Upper lobe of right lung (tissue), 1 donor: ENCODE measurements around the gene DAP. TPM values are rescaled to one million over a fixed set of nuclear protein-coding genes. Genes with fewer than 3 reads are reported as not detected.
A peak's percentile ranks its signal among the peaks of the same experiment; 100 is the strongest.

Source experiments
- ATAC-seq: fragments of 200-7000 bp; cut with Tn5 transposase; one replicate; pipeline ENCODE4 v1.9.1; 2020; ENCODE audit warnings: mild to moderate bottlenecking, moderate library complexity
- DNase-seq: peaks from one replicate; pipeline ENCODE4 v3.0.0-alpha.2; 2020
- H3K27ac ChIP-seq: fragments of 200-600 bp; one replicate; pipeline ENCODE4 v1.8.0; 2022
- H3K27me3 ChIP-seq: fragments of 200-600 bp; one replicate; pipeline ENCODE4 v1.8.0; 2022; ENCODE audit warnings: mild to moderate bottlenecking
- H3K36me3 ChIP-seq: fragments of 200-600 bp; one replicate; pipeline ENCODE4 v1.8.0; 2022
- H3K4me1 ChIP-seq: fragments of 200-600 bp; one replicate; pipeline ENCODE4 v1.8.0; 2022
- H3K4me3 ChIP-seq: fragments of 200-600 bp; one replicate; pipeline ENCODE4 v1.8.0; 2022; ENCODE audit warnings: mild to moderate bottlenecking
- H3K9me3 ChIP-seq: fragments of 200-600 bp; one replicate; pipeline ENCODE4 v1.8.0; 2022
- intact Hi-C: fragments of 100-400 bp; cut with DNase I; formaldehyde crosslinking; loops from one replicate; pipeline ENCODE4 v1.11.0; 2022
- total RNA-seq: library from RNA; stranded (reverse); fragmentation: NEBNext Ultra II Directional; extraction: Animal tissue kit (Norgen Biotek cat#: 25700); gene quantifications from one replicate; pipeline ENCODE4 v1.2.1, GENCODE V29; 2021
- TF ChIP-seq, protein P1 (sequence below): fragments of 200-600 bp; IDR thresholded peaks from one replicate; pipeline ENCODE4 v1.8.0; 2022; ENCODE audit warnings: antibody characterized with exemption
- donor health status: DM: no; HTN: yes; CAD: no; lungs with severe emphysema.

Gene DAP
- total RNA-seq, 1 donor from 2014 or later, result 105 TPM

DNA sequence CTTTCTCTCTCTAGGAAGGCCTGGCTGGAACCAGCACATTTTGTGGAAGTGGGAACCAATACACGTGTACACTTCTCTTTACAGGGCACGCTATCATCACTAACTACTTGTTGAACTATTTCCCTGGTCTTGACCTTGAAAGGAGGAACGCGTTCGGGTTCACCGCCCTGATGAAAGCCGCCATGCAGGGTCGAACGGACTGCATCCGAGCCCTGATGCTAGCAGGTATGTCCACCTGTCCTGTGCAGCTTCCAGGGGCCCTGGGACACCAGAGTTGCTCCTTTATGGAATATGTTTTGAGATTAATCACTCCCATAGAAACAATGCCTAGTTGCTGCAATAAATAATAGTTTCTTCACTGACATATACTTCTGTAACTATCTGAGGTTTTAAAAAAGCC lies 123.1 kb downstream of the DAP start:
- no peak overlapping the region for H3K27ac ChIP-seq
- intact Hi-C loops, result no loop called here
- H3K4me1 ChIP-seq, result peaks cover 7% of the 10 kb centered on the region
- TF ChIP-seq, protein P1, sequence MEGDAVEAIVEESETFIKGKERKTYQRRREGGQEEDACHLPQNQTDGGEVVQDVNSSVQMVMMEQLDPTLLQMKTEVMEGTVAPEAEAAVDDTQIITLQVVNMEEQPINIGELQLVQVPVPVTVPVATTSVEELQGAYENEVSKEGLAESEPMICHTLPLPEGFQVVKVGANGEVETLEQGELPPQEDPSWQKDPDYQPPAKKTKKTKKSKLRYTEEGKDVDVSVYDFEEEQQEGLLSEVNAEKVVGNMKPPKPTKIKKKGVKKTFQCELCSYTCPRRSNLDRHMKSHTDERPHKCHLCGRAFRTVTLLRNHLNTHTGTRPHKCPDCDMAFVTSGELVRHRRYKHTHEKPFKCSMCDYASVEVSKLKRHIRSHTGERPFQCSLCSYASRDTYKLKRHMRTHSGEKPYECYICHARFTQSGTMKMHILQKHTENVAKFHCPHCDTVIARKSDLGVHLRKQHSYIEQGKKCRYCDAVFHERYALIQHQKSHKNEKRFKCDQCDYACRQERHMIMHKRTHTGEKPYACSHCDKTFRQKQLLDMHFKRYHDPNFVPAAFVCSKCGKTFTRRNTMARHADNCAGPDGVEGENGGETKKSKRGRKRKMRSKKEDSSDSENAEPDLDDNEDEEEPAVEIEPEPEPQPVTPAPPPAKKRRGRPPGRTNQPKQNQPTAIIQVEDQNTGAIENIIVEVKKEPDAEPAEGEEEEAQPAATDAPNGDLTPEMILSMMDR, result no peak
- no peaks in the 10 kb centered on the region for H3K36me3 ChIP-seq
- ATAC-seq (no peak), DNase-seq (no peak)
- H3K4me3 ChIP-seq, result no peak overlapping the region
- H3K9me3 ChIP-seq, result no peaks in the 10 kb centered on the region
- H3K27me3 ChIP-seq, result no peaks in the 10 kb centered on the region

DNA sequence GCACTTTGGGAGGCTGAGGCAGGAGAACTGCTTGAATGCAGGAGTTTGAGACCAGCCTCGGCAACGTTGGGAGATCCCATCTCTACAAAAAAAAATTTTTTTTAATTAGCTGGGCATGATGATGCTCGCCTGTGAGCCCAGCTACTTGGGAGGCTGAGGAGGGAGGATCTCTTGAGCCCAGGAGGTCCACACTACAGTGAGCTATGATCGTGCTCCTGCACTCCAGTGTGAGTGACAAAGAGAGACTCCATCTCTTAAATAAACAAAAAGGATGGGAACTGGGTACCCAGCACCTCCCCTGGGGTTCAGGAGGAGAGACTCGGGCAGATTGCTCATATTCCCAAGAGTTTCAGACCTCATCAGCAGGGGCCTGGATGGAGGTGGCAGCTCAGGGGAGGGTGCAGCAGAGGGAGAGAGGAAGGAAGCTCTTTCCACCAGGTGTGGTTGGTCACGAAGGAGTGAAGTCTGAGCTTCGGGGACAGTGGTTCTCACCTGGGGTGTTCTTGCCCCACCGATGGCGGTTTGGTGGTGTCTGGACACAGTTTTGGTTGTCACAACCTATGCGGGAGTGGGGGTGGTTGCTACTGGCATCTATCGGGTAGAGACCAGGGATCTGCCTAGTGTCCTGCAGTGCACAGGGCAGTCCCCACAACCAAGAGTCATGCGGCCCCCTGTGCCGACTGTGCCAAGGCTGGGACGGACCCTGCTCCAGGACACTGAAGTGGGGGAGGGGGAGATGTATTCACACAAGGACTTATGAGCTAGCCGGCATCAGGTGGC lies 124.5 kb downstream of the DAP start:
- no peak for ATAC-seq
- DNase-seq, result no peak
- H3K27ac ChIP-seq, result no peak overlapping the region

DNA sequence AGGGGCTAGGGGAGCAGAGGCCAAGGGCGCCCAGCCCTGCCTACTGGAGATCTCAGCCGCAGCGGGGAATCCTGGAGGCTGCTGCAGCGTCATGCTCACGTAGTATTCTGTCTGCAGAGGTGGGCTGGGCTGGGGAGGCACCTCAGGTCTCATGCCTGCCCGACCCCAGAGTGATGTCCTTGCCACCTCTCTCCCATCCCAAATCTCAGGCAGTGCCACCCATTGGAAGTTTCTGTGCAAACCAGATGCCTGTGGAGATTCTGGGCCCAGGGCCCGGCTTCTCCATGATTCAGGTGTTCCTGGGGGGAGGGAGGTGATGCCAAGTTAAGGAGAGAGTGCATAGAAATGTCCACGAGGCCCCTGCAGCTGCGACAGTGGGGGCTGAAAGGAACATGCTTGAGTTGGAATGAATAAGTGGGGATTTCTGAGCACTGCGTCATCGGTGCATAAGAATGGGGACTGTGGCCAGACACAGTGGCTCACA lies 125.1 kb downstream of the DAP start:
- Histone ChIP-seq H3K27ac (no peak overlapping the region), H3K36me3 (no peaks in the 10 kb centered on the region), H3K9me3 (no peaks in the 10 kb centered on the region), H3K4me1 (peaks cover 7% of the 10 kb centered on the region), H3K4me3 (no peak overlapping the region), H3K27me3 (no peaks in the 10 kb centered on the region)
- no peak for ATAC-seq
- TF ChIP-seq, protein P1, result no peak
- intact Hi-C loops, result no loop called here
- no peak for DNase-seq

More for the DNA sequence above, 124.5 kb downstream of the DAP start:
- Histone ChIP-seq H3K4me3 (no peak overlapping the region), H3K27me3 (no peaks in the 10 kb centered on the region), H3K36me3 (no peaks in the 10 kb centered on the region), H3K9me3 (no peaks in the 10 kb centered on the region), H3K4me1 (peaks cover 7% of the 10 kb centered on the region)
- TF ChIP-seq, protein P1, result no peak
- intact Hi-C loops, result no loop called here

DNA sequence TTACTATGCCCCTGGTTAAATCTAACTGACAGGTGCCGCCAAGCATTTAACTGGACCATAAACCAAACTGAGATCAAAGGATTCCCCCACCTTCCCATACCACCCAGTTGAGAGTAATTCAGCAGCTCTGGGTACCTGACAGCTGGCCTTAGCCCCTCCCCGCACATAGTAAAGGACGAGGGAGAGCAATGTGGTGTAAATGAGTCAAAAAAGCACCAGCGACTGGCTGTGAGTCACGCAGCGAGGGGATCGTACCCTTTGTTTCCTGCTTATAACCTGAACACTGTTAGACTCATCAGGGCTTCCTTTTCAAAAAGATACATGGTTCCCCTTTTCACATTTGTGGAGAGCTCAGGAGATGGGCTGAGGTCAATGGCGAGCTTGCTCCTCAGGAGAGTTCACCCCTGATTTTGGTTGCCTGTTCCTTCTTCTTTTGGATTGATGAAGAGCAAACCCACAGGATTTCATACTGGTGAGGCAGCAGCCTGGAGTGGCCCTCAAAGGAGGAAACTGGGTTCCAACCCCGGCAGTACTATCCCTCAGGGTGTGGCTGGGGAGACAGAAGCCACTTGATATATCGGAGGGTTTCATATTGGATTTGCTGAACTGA lies 125.7 kb downstream of the DAP start:
- TF ChIP-seq, protein P1, result no peak
- H3K9me3 ChIP-seq, result no peaks in the 10 kb centered on the region
- intact Hi-C loops, result no loop called here
- H3K27ac ChIP-seq, result no peak overlapping the region
- peaks cover 7% of the 10 kb centered on the region for H3K4me1 ChIP-seq
- peak; percentile 30 for ATAC-seq
- H3K27me3 ChIP-seq, result no peaks in the 10 kb centered on the region
- H3K36me3 ChIP-seq, result no peaks in the 10 kb centered on the region
- no peak overlapping the region for H3K4me3 ChIP-seq
- DNase-seq, result no peak

DNA sequence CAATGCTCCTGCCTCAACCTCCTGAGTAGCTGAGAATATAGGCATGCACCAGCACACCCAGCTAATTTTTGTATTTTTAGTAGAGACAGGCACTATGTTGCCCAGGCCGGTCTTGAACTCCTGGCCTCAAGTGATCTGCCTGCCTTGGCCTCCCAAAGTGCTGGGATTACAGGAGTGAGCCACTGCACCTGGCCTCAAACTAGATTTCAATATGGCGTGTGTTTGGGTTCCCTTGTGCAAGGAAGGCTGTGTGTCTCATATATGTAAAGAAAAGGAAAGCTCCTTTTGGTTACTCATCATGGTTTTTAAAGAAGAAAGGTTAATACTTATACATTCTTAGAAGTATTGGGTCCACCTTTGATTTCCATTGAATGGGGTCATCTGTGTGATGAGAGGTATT lies 126.5 kb downstream of the DAP start:
- H3K4me3 ChIP-seq, result no peak overlapping the region
- H3K4me1 ChIP-seq, result peaks cover 7% of the 10 kb centered on the region
- intact Hi-C loops, result no loop called here
- ATAC-seq (no peak), DNase-seq (no peak)
- TF ChIP-seq, protein P1, result no peak
- H3K27me3 ChIP-seq, result no peaks in the 10 kb centered on the region
- H3K36me3 ChIP-seq, result no peaks in the 10 kb centered on the region
- H3K9me3 ChIP-seq, result no peaks in the 10 kb centered on the region
- H3K27ac ChIP-seq, result no peak overlapping the region
